K562 (cell line): ENCODE results near the gene PRDX2. TPM values are rescaled to one million over a fixed set of nuclear protein-coding genes. Genes with fewer than 3 reads are reported as not detected.

Experiments
- ATAC-seq: fragments of 200-7000 bp; cut with Tn5 transposase; 3 replicates; pipeline ENCODE4 v1.9.1; 2020; ENCODE audit warnings: moderate library complexity
- BruUV-seq: library from RNA; stranded (reverse); fragments of 400-500 nt; replicated peaks from 2 replicates; lab custom pipeline; 2021; lab: Mats Ljungman, UMichigan
- CTCF ChIA-PET: fragments of 300-600 bp; formaldehyde crosslinking; extraction: SDS; loops from one replicate; lab custom pipeline; 2021; ENCODE audit warnings: low intra/inter-chr PET ratio; lab: Yijun Ruan, JAX
- POLR2A ChIA-PET: fragments of 300-600, 350-650 bp; sonication (Branson Sonifier 250); formaldehyde crosslinking; extraction: SDS; loops from one replicate; lab custom pipeline; 2021; ENCODE audit warnings: antibody characterized with exemption, inconsistent platforms; lab: Yijun Ruan, JAX
- DNase-seq, 4 experiments: peaks; one replicate each; pipeline versions ENCODE4 v3.0.0 to v3.0.0-alpha.2; 2011 to 2018; ENCODE audit warnings: low spot score in 3 of 4, mixed read lengths in 3 of 4; ENCODE audit errors: extremely low read depth in 1 of 4
- FAIRE-seq: peaks from 2 replicates; lab custom pipeline; 2011; peaks lifted over from hg19 to GRCh38; lab: Jason Lieb, UNC
- H2AFZ ChIP-seq: 2 replicates; pipeline ENCODE4 v1.6.0; 2011; ENCODE audit warnings: low read depth, low read length, control low read depth, inconsistent platforms
- H3K27ac ChIP-seq: fragments of 200-600 bp; 3 replicates; pipeline ENCODE4 v1.8.0; 2011; ENCODE audit warnings: low read depth, mild to moderate bottlenecking, control low read depth, inconsistent platforms, low read length, moderate library complexity, mixed read lengths; ENCODE audit errors: extremely low read depth
- H3K27me3 ChIP-seq, 2 experiments: fragments of 300-600 bp in 1 of 2; 2 replicates in 1 of 2; 3 replicates in 1 of 2; pipeline versions ENCODE4 v1.6.0 to v1.8.0; 2011; ENCODE audit warnings: inconsistent platforms in 2 of 2, low read length in 2 of 2, mild to moderate bottlenecking in 1 of 2, mixed read lengths in 1 of 2, moderate library complexity in 1 of 2; ENCODE audit not compliant: control insufficient read depth in 2 of 2, insufficient read depth in 2 of 2
- H3K36me3 ChIP-seq: fragments of 300-600 bp; 3 replicates; pipeline ENCODE4 v1.8.0; 2011; ENCODE audit warnings: mild to moderate bottlenecking, low read length, inconsistent platforms; ENCODE audit not compliant: control insufficient read depth, insufficient read depth
- H3K4me1 ChIP-seq, 2 experiments: fragments of 200-600 bp in 1 of 2; replicated peaks in 1 of 2; 2 replicates in 1 of 2; 3 replicates in 1 of 2; pipeline versions ENCODE4 v1.5.1 to v1.8.0; 2011; ENCODE audit warnings: inconsistent platforms in 2 of 2, low read length in 2 of 2, mild to moderate bottlenecking in 1 of 2, mixed read lengths in 1 of 2, moderate library complexity in 1 of 2; ENCODE audit not compliant: control insufficient read depth in 2 of 2, insufficient read depth in 2 of 2
- H3K4me2 ChIP-seq: 2 replicates; pipeline ENCODE4 v1.6.1; 2011; ENCODE audit warnings: low read length, control low read depth, inconsistent platforms, mixed read lengths; ENCODE audit not compliant: insufficient read depth
- H3K4me3 ChIP-seq: fragments of 200-600 bp; sonication (generic), shearing (Covaris generic); 2 replicates; pipeline ENCODE4 v1.5.1; 2016; ENCODE audit warnings: control low read depth, inconsistent platforms
- H3K79me2 ChIP-seq: fragments of 200-600 bp; 3 replicates; pipeline ENCODE4 v1.8.0; 2011; ENCODE audit warnings: low read length, inconsistent platforms; ENCODE audit not compliant: control insufficient read depth, insufficient read depth
- H3K9ac ChIP-seq, 2 experiments: 2 replicates each; pipeline versions ENCODE4 v1.6.0 to v1.6.1; 2011; ENCODE audit warnings: low read depth in 2 of 2, low read length in 2 of 2, control low read depth in 1 of 2, inconsistent platforms in 1 of 2, mild to moderate bottlenecking in 1 of 2, mixed read lengths in 1 of 2; ENCODE audit not compliant: insufficient read depth in 1 of 2
- H3K9me1 ChIP-seq: one replicate; pipeline ENCODE4 v1.6.0; 2011; ENCODE audit warnings: inconsistent platforms, mild to moderate bottlenecking, low read length, moderate library complexity; ENCODE audit not compliant: control insufficient read depth, insufficient read depth
- H3K9me3 ChIP-seq: replicated peaks from 2 replicates; pipeline ENCODE4 v1.5.1; 2011; ENCODE audit warnings: low read depth, low read length, inconsistent platforms; ENCODE audit not compliant: control insufficient read depth, insufficient read depth
- H4K20me1 ChIP-seq: replicated peaks from 2 replicates; pipeline ENCODE4 v1.6.1; 2011; ENCODE audit warnings: low read length, inconsistent platforms, mixed read lengths; ENCODE audit not compliant: control insufficient read depth, insufficient read depth
- BRD9 ChIP-seq: fragments of 450-650 bp; IDR thresholded peaks from 2 replicates; pipeline ENCODE4 v1.6.1; 2018; ENCODE audit warnings: low read depth; ENCODE audit not compliant: partially characterized antibody
- CHCHD3 ChIP-seq: fragments of 250-450 bp; sonication (Bioruptor Pico); IDR thresholded peaks from 2 replicates; pipeline ENCODE4 v2.1.2; 2022; ENCODE audit warnings: mild to moderate bottlenecking
- IRF2 ChIP-seq: sonication (generic); formaldehyde crosslinking; IDR thresholded peaks from 2 replicates; pipeline ENCODE4 v1.8.1; 2022; ENCODE audit warnings: mild to moderate bottlenecking, missing genetic modification reagents
- MCM2 ChIP-seq: fragments of 450-650 bp; IDR thresholded peaks from 2 replicates; pipeline ENCODE4 v1.6.1; 2017; ENCODE audit warnings: low read depth, mild to moderate bottlenecking
- PRMT5 ChIP-seq: sonication (generic); formaldehyde crosslinking; IDR thresholded peaks from 2 replicates; pipeline ENCODE4 v1.5.0; 2020; ENCODE audit warnings: missing genetic modification reagents
- SMARCB1 ChIP-seq: IDR thresholded peaks from 2 replicates; pipeline ENCODE4 v1.6.1; 2011; ENCODE audit warnings: improper control_type of control experiment, low read depth; ENCODE audit not compliant: insufficient read length
- ZC3H4 ChIP-seq: sonication (generic); formaldehyde crosslinking; IDR thresholded peaks from 2 replicates; pipeline ENCODE4 v1.9.0; 2021; ENCODE audit warnings: missing genetic modification reagents, borderline replicate concordance
- ZFX ChIP-seq: sonication (generic); formaldehyde crosslinking; IDR thresholded peaks from 2 replicates; pipeline ENCODE4 v1.8.0; 2022; ENCODE audit warnings: mild to moderate bottlenecking, missing genetic modification reagents, moderate library complexity
- WGBS: fragments of 100-300 bp; shearing (Covaris generic); methylation state at CpG from one replicate; pipeline ENCODE4 v1.1.6; 2016; ENCODE audit warnings: low coverage, mixed read lengths; ENCODE audit not compliant: insufficient coverage; ENCODE audit errors: missing lambda C conversion rate; 5-methylcytosine and 5-hydroxymethylcytosine counted together
- in situ Hi-C: fragments of 300-500 bp; cut with MboI; formaldehyde crosslinking; loops from 4 replicates; pipeline ENCODE4 v1.15.0; 2018; ENCODE audit warnings: inconsistent platforms, mixed read lengths
- intact Hi-C: fragments of 100-400 bp; cut with micrococcal nuclease; formaldehyde crosslinking; loops from 2 replicates; pipeline ENCODE4 v1.14.2; 2022
- polyA plus RNA-seq, 8 experiments: library from polyadenylated mRNA; depleted of rRNA in 4 of 8; stranded (reverse) in 5 of 8; unstranded in 3 of 8; fragments of >200 nt; fragmentation: Nextera tagmentation in 2 of 8; fragmentation: Illumina TruSeq in 1 of 8; extraction: Ambion mirVana in 2 of 8; extraction: Trizol in 1 of 8; gene quantifications; 2 replicates each; pipeline versions ENCODE4 v1.2.1 to v1.2.3, GENCODE V29; 2011 to 2014; ENCODE audit warnings: inconsistent platforms in 1 of 8, missing spikeins in 1 of 8
- total RNA-seq, 7 experiments: library from RNA; depleted of rRNA in 6 of 7; stranded (reverse); fragments of >200 nt in 6 of 7; fragmentation: Illumina TruSeq in 2 of 7; extraction: Trizol in 2 of 7; gene quantifications; 2 replicates each; pipeline versions ENCODE4 v1.2.1 to v1.2.3, GENCODE V29; 2011 to 2021; ENCODE audit warnings: low replicate concordance in 1 of 7
- TF ChIP-seq, protein P1 (sequence below): fragments of 450-650 bp; conservative IDR thresholded peaks from 2 replicates; pipeline ENCODE4 v1.6.1; 2016; ENCODE audit warnings: missing genetic modification characterization, low read depth, mild to moderate bottlenecking, control low read depth, missing compliant biosample characterization
- TF ChIP-seq, protein P2 (sequence below): fragments of 200-800 bp; sonication (Bioruptor generic); IDR thresholded peaks from 2 replicates; pipeline ENCODE4 v1.6.1; 2016; ENCODE audit warnings: missing genetic modification characterization, missing compliant biosample characterization
- TF ChIP-seq, protein P3 (sequence below): fragments of 250-450 bp; sonication (Bioruptor Pico); IDR thresholded peaks from 2 replicates; pipeline ENCODE4 v1.8.0; 2021; ENCODE audit warnings: borderline replicate concordance, mild to moderate bottlenecking, moderate library complexity; ENCODE audit not compliant: poor library complexity, severe bottlenecking
- TF ChIP-seq, protein P4 (sequence below): fragments of 250-450 bp; sonication (Bioruptor Pico); IDR thresholded peaks from 2 replicates; pipeline ENCODE4 v1.4.0; 2020; ENCODE audit warnings: mild to moderate bottlenecking, moderate library complexity

PRDX2 gene
- total and polyA plus RNA-seq, 9 of the 15 experiments (the other 6 are each of a cell fraction or from before 2014, with no cell fraction given) = 206 to 1,183 (median 415) TPM

DNA sequence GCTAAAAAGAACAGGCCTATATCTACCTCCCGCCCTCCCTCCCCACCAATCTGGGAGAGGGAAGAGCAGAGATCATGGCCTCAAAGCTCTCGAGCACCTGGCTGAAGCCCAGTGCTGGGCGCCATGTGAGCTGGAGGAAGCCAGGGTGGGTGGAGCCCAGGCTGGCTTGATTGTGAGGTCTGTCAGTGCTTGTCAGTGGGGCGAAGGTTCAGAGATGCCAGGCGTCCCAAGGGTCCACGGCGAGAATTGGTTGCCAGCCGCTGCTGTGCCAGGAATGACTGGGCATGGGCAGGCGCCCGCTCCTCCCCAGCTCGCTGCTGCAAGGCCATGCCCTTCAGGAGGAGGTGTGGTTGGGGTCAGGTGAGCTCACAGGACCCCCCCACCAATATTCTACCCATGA, 38.5 kb downstream of the PRDX2 start:
- POLR2A ChIA-PET = interaction anchor here (0.6 to 1.1 kb wide), 3 partner anchors 13 to 39 kb away, joined by 3 read pairs; no protein-coding TSS in a partner anchor
- no peak for FAIRE-seq
- intact Hi-C loops (no loop called here), in situ Hi-C loops (no loop called here)
- no peak for ATAC-seq
- Histone ChIP-seq H3K27me3 (no peaks in the 10 kb centered on the region), H3K4me2 (no peak overlapping the region), H3K4me1 (peaks cover 3 to 37% of the 10 kb centered on the region in 2 experiments; a peak in 3 of 5 replicates), H3K9ac (no peak overlapping the region), H3K9me1 (no peaks in the 10 kb centered on the region), H3K36me3 (peaks cover 6% of the 10 kb centered on the region; the same call in 1 of the 3 replicates), H2AFZ (no peak overlapping the region), H3K4me3 (no peak overlapping the region), H3K27ac (no peak overlapping the region), H3K79me2 (no peaks in the 10 kb centered on the region), H4K20me1 (no peaks in the 10 kb centered on the region), H3K9me3 (no peaks in the 10 kb centered on the region)
- 89% methylated on average over 11 of the region's 11 CpGs for WGBS
- DNase-seq = no peak
- BruUV-seq = no TSS peak
- CTCF ChIA-PET = no interaction called here
- TF ChIP-seq BRD9 (no peak), ZFX (CRISPR knock-in tag) (no peak), CHCHD3 (CRISPR knock-in tag) (no peak), ZC3H4 (CRISPR knock-in tag) (no peak), PRMT5 (CRISPR knock-in tag) (no peak), IRF2 (CRISPR knock-in tag) (no peak), SMARCB1 (no peak), MCM2 (no peak)
- TF ChIP-seq, protein P1, sequence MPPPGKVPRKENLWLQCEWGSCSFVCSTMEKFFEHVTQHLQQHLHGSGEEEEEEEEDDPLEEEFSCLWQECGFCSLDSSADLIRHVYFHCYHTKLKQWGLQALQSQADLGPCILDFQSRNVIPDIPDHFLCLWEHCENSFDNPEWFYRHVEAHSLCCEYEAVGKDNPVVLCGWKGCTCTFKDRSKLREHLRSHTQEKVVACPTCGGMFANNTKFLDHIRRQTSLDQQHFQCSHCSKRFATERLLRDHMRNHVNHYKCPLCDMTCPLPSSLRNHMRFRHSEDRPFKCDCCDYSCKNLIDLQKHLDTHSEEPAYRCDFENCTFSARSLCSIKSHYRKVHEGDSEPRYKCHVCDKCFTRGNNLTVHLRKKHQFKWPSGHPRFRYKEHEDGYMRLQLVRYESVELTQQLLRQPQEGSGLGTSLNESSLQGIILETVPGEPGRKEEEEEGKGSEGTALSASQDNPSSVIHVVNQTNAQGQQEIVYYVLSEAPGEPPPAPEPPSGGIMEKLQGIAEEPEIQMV (tag) = no peak
- TF ChIP-seq, protein P2, sequence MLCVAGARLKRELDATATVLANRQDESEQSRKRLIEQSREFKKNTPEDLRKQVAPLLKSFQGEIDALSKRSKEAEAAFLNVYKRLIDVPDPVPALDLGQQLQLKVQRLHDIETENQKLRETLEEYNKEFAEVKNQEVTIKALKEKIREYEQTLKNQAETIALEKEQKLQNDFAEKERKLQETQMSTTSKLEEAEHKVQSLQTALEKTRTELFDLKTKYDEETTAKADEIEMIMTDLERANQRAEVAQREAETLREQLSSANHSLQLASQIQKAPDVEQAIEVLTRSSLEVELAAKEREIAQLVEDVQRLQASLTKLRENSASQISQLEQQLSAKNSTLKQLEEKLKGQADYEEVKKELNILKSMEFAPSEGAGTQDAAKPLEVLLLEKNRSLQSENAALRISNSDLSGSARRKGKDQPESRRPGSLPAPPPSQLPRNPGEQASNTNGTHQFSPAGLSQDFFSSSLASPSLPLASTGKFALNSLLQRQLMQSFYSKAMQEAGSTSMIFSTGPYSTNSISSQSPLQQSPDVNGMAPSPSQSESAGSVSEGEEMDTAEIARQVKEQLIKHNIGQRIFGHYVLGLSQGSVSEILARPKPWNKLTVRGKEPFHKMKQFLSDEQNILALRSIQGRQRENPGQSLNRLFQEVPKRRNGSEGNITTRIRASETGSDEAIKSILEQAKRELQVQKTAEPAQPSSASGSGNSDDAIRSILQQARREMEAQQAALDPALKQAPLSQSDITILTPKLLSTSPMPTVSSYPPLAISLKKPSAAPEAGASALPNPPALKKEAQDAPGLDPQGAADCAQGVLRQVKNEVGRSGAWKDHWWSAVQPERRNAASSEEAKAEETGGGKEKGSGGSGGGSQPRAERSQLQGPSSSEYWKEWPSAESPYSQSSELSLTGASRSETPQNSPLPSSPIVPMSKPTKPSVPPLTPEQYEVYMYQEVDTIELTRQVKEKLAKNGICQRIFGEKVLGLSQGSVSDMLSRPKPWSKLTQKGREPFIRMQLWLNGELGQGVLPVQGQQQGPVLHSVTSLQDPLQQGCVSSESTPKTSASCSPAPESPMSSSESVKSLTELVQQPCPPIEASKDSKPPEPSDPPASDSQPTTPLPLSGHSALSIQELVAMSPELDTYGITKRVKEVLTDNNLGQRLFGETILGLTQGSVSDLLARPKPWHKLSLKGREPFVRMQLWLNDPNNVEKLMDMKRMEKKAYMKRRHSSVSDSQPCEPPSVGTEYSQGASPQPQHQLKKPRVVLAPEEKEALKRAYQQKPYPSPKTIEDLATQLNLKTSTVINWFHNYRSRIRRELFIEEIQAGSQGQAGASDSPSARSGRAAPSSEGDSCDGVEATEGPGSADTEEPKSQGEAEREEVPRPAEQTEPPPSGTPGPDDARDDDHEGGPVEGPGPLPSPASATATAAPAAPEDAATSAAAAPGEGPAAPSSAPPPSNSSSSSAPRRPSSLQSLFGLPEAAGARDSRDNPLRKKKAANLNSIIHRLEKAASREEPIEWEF (CRISPR knock-in tag) = no peak
- TF ChIP-seq, protein P3, sequence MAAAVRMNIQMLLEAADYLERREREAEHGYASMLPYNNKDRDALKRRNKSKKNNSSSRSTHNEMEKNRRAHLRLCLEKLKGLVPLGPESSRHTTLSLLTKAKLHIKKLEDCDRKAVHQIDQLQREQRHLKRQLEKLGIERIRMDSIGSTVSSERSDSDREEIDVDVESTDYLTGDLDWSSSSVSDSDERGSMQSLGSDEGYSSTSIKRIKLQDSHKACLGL = no peak
- TF ChIP-seq, protein P4, sequence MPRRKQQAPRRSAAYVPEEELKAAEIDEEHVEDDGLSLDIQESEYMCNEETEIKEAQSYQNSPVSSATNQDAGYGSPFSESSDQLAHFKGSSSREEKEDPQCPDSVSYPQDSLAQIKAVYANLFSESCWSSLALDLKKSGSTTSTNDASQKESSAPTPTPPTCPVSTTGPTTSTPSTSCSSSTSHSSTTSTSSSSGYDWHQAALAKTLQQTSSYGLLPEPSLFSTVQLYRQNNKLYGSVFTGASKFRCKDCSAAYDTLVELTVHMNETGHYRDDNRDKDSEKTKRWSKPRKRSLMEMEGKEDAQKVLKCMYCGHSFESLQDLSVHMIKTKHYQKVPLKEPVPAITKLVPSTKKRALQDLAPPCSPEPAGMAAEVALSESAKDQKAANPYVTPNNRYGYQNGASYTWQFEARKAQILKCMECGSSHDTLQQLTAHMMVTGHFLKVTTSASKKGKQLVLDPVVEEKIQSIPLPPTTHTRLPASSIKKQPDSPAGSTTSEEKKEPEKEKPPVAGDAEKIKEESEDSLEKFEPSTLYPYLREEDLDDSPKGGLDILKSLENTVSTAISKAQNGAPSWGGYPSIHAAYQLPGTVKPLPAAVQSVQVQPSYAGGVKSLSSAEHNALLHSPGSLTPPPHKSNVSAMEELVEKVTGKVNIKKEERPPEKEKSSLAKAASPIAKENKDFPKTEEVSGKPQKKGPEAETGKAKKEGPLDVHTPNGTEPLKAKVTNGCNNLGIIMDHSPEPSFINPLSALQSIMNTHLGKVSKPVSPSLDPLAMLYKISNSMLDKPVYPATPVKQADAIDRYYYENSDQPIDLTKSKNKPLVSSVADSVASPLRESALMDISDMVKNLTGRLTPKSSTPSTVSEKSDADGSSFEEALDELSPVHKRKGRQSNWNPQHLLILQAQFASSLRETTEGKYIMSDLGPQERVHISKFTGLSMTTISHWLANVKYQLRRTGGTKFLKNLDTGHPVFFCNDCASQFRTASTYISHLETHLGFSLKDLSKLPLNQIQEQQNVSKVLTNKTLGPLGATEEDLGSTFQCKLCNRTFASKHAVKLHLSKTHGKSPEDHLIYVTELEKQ (CRISPR knock-in tag) = no peak
